ENCODE data around the gene RPS4Y1.

GRCh38 chrY:2874211-2874610 lies 32.8 kb downstream of the RPS4Y1 start:
- no peak for TF ChIP-seq CTCF (IDR thresholded peaks at IDR 0.05)
- no peak for TF ChIP-seq POLR2A (IDR thresholded peaks at IDR 0.05)
